Kidney epithelial cell (primary cell): ENCODE data around the gene NOXA1. TPM values are rescaled to one million over a fixed set of nuclear protein-coding genes. Genes with fewer than 3 reads are reported as not detected.
"Not testable (repeated sequence)": the region's sequence is repeated elsewhere in the genome, so short reads cannot be mapped to it uniquely, and the experiment has no call there.

Source experiments
- DNase-seq: peaks from one replicate; pipeline ENCODE4 v3.0.0-alpha.2; 2010; ENCODE audit warnings: low read depth
- H3K27me3 ChIP-seq: 2 replicates; pipeline ENCODE4 v1.6.0; 2011; ENCODE audit warnings: low read length; ENCODE audit not compliant: control insufficient read depth, insufficient read depth
- H3K36me3 ChIP-seq: 2 replicates; pipeline ENCODE4 v1.5.1; 2011; ENCODE audit warnings: low read length; ENCODE audit not compliant: control insufficient read depth, insufficient read depth
- H3K4me3 ChIP-seq: 2 replicates; pipeline ENCODE4 v1.5.1; 2011; ENCODE audit warnings: low read depth, mild to moderate bottlenecking, control low read depth, low read length
- total RNA-seq: library from RNA; depleted of rRNA; stranded (reverse); fragments of >200 nt; gene quantifications from 2 replicates; pipeline ENCODE4 v1.2.3, GENCODE V29; 2015
- TF ChIP-seq, protein P1 (sequence below): IDR thresholded peaks from 2 replicates; pipeline ENCODE4 v1.5.1; 2011; ENCODE audit warnings: mild to moderate bottlenecking, moderate library complexity, low read length, control low read depth, inconsistent platforms; ENCODE audit not compliant: insufficient read depth, poor library complexity, severe bottlenecking

Gene NOXA1
- total RNA-seq, 1 donor from 2014 or later, result 0.84 TPM

DNA sequence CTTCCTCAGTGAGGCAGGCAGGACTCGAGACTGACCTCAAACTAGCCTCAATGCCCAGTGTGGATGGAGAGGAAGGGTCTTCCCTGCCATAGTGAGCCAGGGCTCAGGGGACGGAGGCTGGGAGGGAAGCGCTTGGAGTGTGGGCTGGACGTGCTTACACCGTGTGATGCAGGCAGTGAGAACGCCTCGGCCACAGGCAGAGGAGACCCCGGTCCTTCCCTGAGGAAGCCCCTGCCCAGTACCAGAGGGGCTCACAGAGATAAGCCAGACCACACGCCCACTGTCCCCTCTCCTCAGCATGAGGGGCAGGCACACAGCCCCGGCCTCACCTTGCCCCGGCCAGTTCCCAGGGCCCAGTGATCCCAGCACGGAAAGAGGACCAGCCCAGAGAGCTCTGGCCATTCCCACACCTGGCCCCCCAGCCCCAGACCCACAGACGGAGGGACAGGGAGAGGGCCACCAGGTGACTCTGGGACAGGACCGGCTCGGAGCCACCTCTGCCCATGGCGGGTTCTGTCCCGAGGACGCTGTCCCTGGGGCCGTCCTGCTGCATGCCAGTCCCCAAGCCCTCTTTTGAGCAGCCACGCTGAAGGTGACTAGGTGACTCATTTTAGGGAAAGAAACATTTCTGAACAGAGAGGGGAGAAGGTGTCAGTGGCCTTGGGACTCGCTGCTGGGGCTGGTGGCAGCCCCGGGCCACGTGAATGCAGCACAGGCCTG is 42.0 kb downstream of the NOXA1 start:
- Histone ChIP-seq H3K36me3 (no peaks in the 10 kb centered on the region), H3K4me3 (no peak overlapping the region), H3K27me3 (peaks cover 10% of the 10 kb centered on the region)
- TF ChIP-seq, protein P1, sequence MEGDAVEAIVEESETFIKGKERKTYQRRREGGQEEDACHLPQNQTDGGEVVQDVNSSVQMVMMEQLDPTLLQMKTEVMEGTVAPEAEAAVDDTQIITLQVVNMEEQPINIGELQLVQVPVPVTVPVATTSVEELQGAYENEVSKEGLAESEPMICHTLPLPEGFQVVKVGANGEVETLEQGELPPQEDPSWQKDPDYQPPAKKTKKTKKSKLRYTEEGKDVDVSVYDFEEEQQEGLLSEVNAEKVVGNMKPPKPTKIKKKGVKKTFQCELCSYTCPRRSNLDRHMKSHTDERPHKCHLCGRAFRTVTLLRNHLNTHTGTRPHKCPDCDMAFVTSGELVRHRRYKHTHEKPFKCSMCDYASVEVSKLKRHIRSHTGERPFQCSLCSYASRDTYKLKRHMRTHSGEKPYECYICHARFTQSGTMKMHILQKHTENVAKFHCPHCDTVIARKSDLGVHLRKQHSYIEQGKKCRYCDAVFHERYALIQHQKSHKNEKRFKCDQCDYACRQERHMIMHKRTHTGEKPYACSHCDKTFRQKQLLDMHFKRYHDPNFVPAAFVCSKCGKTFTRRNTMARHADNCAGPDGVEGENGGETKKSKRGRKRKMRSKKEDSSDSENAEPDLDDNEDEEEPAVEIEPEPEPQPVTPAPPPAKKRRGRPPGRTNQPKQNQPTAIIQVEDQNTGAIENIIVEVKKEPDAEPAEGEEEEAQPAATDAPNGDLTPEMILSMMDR, result no peak
- DNase-seq, result no peak

DNA sequence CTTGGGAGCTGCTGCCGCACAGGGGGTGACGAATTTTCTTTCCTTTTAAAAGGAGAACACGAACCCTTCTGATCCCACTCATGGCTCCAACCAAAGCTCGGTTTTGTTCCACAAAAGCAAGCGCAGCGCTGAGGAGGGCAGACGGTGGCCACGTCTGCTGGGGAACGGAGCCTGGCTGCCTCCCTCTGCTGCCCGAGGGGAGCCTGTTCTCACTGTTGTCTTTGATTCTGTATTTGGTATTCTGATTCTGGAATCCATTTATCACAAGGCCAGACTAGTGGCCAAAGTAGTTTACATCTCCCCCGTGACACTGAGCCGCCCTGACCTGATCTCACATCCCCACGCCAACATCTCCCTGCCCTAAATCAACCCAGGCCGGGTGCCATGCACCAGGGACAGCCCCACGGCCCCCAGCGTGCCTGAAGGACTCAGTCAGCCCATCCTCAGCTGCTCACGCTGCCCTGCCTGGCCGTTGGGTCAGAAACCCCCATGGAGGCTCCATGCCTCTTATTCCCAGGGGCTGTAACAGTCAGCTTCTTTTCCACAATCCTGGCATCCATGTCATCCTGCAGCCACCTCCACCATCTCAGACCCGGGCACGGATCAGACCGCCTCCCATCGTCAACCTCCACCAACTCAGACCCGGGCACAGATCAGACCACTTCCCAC is 42.7 kb downstream of the NOXA1 start:
- peaks cover 10% of the 10 kb centered on the region for H3K27me3 ChIP-seq
- no peak overlapping the region for H3K4me3 ChIP-seq
- H3K36me3 ChIP-seq, result no peaks in the 10 kb centered on the region
- TF ChIP-seq, protein P1, result no peak
- DNase-seq, result no peak

DNA sequence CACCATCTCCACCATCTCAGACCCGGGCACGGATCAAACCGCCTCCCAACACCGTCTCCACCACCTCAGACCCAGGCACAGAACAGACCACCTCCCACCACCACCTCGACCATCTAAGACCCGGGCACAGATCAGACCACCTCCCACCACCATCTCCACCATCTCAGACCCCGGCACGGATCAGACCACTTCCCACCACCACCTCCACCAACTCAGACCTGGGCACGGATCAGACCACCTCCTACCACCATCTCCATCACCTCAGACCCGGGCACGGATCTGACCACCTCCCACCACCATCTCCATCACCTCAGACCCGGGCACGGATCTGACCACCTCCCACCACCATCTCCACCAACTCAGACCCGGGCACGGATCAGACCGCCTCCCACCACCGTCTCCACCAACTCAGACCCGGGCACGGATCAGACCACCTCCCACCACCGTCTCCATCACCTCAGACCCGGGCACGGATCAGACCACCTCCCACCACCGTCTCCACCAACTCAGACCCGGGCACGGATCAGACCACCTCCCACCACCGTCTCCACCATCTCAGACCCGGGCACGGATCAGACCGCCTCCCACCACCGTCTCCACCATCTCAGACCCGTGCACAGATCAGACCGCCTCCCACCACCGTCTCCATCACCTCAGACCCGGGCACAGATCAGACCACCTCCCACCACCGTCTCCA is 43.3 kb downstream of the NOXA1 start:
- not testable (repeated sequence) for DNase-seq

DNA sequence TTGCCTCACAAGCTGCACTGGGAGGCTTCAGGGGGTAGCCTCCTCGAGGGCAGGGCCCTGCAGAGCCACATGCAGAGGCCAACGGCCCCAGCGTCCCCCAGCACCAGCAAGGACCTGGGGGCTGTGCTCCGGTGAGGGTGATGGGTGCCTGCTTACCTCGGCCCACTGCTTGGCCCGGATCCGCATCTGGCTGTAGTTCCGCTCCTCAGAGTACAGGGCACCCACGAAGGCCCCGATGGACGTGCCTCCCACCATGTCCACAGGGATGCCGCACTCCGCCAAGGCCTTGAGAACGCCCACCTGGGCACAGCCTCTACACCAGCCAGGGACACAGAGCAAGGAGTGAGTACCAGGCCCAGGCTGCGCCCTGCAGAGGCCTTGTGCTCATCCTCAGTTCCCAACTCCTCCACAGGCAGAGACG is 44.0 kb downstream of the NOXA1 start:
- Histone ChIP-seq H3K27me3 (peaks cover 7% of the 10 kb centered on the region), H3K36me3 (no peaks in the 10 kb centered on the region), H3K4me3 (no peak overlapping the region)
- TF ChIP-seq, protein P1, result no peak
- no peak for DNase-seq

More for the DNA sequence above, 43.3 kb downstream of the NOXA1 start:
- not testable (repeated sequence) for H3K27me3 ChIP-seq, H3K36me3 ChIP-seq, H3K4me3 ChIP-seq

DNA sequence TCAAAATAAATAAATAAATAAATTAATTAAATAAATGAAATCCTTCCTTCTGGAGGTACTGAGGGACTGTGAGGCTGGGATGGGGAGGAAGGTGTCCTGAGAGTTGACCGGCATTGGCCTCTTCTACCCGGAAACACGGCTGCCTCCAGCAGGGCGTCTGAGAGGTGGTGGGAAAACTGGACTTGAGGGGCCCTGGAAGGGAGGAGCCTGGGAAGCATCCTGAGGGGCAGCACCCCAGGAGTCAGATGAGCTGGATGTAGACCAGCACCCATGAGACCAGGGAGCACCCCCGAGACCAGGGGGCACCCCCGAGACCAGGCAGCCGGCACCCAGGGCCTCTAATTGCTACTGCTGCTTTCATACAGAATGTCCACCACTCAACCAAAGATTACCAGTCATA is 44.7 kb downstream of the NOXA1 start:
- TF ChIP-seq, protein P1, result no peak
- Histone ChIP-seq H3K36me3 (no peaks in the 10 kb centered on the region), H3K27me3 (peaks cover 4% of the 10 kb centered on the region), H3K4me3 (no peak overlapping the region)
- DNase-seq, result no peak

DNA sequence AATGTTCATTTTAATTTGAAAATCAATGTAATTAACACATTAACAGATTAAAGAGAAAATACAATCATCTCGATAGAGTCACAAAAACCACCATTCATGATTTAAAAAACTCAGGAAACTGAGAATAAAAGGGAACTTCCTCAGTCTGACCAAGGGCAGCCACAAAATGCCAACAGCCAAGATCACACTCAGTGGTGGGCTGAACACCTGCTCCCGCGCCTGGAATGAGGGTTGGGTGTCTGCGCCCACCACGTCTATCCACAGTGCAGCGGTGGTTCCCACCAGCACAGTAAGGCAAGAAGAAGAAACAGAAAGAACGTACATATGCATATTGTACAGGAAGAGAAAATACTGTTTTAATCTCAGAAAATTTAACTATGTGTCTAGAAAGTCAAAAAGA is 47.6 kb downstream of the NOXA1 start:
- TF ChIP-seq, protein P1, result no peak
- Histone ChIP-seq H3K4me3 (no peak overlapping the region), H3K36me3 (no peaks in the 10 kb centered on the region), H3K27me3 (peaks cover 4% of the 10 kb centered on the region)
- DNase-seq, result no peak
